Inferior parietal cortex (tissue), 1 donor: ENCODE measurements around the gene HIPK2.

ENCODE experiments used
- DNase-seq: peaks from one replicate; pipeline ENCODE4 v3.0.0-alpha.2; 2016; ENCODE audit errors: extremely low spot score

HIPK2 gene

DNA sequence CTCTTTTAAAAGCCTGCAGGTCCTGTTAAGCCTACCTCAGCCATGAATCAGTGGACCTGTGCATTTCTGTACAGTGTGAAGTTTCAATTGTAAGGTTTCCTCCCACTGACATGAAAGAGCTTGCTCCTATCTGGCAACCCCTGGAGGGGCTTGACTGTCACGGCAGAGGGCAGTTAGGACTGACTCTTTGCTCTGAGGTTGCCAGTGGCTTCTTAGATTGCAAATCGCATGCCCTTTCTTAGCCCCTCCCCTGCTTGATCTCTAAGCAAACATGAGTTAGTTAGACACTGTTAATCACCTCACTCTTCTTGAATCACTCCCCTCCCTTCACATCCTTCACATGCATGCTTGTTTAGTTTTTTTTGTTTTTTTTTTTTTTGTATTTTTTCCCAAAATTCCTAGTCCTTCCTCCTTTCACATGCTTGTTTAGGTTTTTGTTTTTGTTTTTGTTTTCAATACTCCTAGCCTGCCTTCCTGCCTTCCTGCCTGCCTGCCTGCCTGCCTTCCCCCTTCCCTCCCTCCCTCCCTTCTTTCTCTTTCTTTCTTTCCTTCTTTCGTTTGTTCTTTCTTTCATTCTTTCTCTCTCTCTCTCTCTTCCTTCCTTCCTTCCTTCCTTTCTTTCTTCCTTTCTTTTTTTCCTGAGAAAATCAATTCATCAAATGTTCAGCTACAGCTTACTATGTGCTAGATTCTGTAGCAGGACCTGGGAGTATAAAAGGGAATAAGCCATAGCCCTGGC is 6.0 kb upstream of the HIPK2 start:
- no peak for DNase-seq

DNA sequence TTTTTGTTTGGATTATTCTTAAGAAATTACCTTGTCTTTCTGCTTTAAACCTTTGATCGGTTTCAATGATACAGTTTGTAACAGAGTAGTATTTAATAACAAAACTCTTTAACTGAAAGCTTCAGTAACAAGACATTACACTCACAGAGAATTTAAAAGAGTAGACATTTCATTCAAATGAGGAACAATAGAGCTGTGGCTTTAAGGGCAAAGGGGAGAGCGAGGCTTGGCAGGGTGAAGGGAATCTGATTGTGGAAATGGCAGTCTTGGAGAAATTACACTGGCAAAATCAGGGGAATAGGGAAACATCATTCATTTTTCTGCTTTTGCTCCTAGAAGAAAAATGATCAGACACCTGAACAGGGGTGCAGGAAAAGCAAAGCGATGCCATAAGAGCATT is 5.1 kb upstream of the HIPK2 start:
- DNase-seq, result no peak

DNA sequence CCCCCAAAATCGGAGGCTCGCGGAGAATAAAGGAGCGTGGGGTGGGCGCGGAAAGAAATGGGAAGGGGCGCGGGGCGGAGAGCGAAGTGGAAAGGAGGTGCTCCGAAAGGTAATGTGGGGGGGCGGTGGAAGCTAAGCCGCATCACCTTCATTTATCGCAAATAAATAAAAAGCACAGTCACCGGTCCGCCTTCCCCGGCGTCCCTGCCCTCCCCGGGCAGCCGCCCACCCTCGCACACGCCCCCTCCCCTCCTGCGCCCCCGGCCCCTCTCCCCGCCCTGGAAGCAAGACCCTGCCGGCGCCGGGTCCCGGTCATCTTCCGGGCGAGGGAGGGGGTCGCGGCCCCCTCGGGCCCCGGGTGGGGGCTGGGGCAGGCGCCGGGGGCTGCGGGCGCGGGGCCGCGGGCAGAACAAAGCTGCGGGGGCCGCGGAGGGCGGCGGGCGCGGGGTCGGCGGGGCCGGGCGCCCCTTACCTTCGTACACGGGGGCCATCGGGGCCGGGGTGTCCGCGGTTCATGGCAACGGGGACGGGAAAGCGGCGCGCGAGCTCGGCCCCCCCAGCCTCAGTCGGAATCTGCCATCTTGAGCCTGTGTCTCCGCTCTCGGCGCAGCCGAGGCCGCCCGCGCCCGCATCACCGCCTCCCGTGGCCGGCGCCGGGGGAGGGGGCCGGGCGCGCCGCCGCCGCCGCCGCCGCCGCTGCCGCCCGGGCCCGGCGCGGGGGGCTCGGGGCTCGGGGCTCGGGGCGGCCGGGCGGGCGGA is 486 bp downstream of the HIPK2 start:
- DNase-seq, result no peak

- DNase-seq, result peak; percentile 77
These were observed 1.2 kb downstream of the HIPK2 start for GRCh38 chr7:139776486-139777132.

DNA sequence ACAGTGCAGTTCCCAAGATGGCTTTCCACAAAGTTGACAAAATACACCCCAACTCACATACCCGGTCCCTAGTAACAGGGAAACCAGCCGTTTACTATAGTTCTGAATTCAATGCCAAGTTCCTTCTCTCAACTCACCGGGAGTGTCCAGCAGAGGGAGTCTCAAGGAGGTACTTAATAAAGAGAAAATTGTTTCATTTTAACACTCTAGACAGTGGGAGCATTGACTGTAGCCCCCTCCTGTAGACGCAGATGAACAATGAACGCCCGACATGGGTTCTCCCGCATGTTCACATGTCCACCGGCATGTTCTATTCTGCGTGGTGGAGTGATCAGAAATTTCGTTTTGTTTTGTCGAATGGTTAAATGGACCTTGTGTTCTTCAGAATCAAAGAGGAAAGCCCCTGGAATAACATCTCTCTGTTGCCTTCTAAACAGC is 1.9 kb downstream of the HIPK2 start:
- peak; percentile 88 for DNase-seq

GRCh38 chr7:139774376-139774775 is 3.4 kb downstream of the HIPK2 start:
- no peak for DNase-seq

- no peak for DNase-seq
These were observed 4.4 kb downstream of the HIPK2 start for GRCh38 chr7:139773371-139773770.

- DNase-seq, result no peak
These were observed 4.9 kb downstream of the HIPK2 start for GRCh38 chr7:139772873-139773272.

GRCh38 chr7:139772115-139772514 is 5.7 kb downstream of the HIPK2 start:
- DNase-seq, result no peak

GRCh38 chr7:139771001-139771956 is 6.5 kb downstream of the HIPK2 start:
- DNase-seq, result no peak

DNA sequence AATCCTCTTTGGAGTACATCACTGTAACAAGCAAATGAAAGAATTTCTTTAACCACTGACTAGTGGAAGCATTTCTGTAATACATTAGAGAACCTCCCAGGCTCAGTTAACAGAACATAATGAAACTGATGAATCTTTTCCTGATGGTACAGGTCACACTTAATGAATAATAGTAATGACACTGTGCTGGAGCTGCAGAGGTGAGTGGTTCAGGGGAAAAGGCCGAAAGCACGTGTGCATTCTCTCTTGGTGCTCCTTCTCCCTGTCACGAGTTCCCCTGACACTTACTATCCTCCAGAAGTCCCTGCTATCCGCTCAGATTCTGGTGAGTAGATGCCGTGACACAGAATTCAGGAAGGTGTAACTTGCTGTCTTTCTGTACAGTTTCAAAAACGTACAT is 8.0 kb downstream of the HIPK2 start:
- no peak for DNase-seq

DNA sequence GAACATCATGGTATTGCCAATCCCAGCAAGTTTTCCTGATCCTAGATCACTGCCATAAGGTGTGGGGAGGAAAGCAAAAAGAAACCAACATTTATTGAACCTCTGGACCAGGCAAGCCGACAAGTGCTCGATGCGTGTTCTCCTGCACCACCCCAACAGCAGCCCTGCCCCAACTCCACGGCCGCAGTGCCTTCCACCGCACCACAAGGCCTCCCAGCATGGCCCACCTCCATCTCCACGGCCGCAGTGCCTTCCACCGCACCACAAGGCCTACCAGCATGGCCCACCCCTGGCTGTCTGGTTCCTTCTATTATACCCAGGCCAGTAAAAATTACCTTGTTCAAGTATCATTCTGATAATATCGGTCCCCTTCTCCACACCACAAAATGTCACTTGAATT is 8.7 kb downstream of the HIPK2 start:
- no peak for DNase-seq

DNA sequence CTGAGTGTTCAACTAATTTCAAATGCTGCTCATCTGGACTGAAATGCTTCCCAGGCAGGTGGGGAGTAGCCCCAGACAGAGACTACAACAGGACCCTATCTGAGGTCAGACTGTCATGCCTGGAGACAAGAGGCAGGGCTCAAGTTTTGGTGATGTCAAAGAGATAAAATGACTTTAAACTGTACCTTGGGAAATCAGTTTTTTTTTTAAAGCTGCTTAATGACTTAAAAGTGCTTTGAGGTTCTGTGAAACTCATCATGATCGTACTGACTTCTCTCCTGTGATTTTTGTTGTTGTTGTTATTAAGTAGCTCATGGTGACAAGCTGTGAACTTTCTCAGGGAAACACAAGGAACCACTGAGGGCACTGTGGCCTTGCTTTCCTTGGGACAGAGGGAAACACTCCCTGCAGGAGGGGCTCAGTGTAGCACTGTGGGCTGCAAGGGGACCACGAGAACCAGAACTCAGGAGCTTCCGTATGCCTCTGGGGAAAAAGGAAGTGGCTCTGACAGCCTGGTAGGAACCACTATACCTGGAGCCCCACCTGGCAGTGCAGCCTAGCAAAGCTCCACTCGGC is 9.5 kb downstream of the HIPK2 start:
- no peak for DNase-seq

GRCh38 chr7:139767561-139767982 is 10.2 kb downstream of the HIPK2 start:
- no peak for DNase-seq

DNA sequence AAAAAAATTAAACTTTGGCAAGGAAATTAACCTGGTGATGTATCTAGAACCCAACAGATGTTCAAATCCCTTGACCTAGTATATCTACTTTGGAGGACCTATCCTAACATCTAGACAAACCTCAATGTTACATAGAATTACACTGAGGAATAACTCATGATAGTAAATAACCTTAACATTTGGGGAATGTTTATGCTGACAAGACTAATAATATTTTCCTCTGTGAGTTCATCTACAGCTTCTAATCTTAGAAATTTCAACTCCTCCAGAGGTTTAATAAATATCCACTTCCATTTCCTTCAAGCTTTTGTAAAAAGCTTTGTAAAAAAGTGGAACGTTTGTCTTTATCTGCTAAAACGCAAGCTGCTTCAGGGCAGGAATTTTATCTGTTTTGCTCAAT is 12.7 kb downstream of the HIPK2 start:
- no peak for DNase-seq

- no peak for DNase-seq
These were observed 14.5 kb downstream of the HIPK2 start for GRCh38 chr7:139763330-139763729.

DNA sequence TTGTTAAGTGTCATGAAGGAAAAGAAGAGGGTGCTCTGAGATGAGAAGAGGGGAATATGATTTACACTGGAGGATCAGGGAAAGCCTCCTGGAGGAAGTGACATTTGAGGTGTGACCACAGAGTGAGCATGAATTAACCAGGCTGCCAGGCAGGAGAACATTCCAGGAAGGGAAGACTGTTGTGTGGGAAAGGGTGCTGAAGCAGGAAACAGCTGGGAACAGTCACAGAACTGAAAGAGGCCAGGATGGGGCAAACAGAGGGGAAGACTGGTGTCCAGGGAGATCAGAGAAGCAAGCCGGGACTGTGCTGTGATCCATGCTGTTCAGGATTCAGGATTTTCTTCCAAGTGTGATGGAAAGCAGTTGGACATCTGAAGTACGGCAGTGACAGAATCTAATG is 14.9 kb downstream of the HIPK2 start:
- DNase-seq, result no peak

DNA sequence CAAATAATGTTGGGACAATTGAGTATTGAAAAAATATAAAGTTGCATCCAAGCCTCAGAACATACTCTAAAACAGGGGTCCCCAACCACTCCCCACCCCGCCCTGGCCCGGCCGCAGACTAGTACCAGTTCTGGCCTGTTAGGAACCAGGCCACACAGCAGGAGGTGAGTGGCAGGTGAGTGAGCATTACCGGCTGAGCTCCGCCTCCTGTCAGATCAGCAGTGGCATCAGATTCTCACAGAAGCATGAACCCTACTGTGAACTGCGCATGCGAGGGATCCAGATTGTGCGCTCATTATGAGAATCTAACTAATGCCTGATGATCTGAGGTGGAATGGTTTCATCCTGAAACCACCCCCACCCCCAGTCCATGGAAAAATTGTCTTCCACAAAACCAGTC is 19.4 kb downstream of the HIPK2 start:
- no peak for DNase-seq

- DNase-seq, result no peak
These were observed 19.8 kb downstream of the HIPK2 start for GRCh38 chr7:139757968-139758367.

GRCh38 chr7:139753693-139754111 is 24.1 kb downstream of the HIPK2 start:
- DNase-seq, result no peak

- DNase-seq, result no peak
These were observed 24.6 kb downstream of the HIPK2 start for GRCh38 chr7:139753081-139753692.
